Peyer's patch (tissue), 4 donors: Measurements from ENCODE around the gene USP4.
"Not testable (repeated sequence)": the region's sequence is repeated elsewhere in the genome, so short reads cannot be mapped to it uniquely, and the experiment has no call there.

Experiments
- POLR2A ChIP-seq, 2 donors: fragments of 450-650 bp; IDR thresholded peaks; one replicate each; pipeline ENCODE4 v1.5.1; 2017; ENCODE audit warnings: antibody characterized with exemption in 2 of 2, mild to moderate bottlenecking in 2 of 2, moderate library complexity in 2 of 2
- TF ChIP-seq, protein P1 (sequence below), 6 experiments: fragments of 450-650 bp in 4 of 6; fragments of 200-600 bp in 2 of 6; sonication (generic) in 1 of 6; IDR thresholded peaks; one replicate each; pipeline ENCODE4 v1.5.1; 2017 to 2019; ENCODE audit warnings: antibody characterized with exemption in 6 of 6, mild to moderate bottlenecking in 3 of 6, moderate library complexity in 1 of 6

DNA sequence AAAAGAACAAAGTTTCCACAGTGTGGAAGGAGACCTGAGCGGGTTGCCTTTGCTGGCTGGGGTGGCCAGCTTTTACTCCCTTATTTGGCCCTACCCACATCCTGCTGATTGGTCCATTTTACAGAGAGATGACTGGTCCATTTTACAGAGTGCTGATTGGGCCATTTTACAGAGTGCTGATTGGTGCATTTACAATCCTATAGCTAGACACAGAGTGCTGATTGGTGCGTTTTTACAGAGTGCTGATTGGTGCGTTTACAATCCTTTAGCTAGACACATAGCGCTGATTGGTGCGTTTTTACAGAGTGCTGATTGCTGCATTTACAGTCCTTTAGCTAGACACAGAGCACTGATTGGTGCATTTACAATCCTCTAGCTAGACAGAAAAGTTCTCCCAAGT lies 111.0 kb downstream of the USP4 start:
- TF ChIP-seq POLR2A (IDR thresholded peaks at IDR 0.05) = not testable (repeated sequence)
- TF ChIP-seq, protein P1, sequence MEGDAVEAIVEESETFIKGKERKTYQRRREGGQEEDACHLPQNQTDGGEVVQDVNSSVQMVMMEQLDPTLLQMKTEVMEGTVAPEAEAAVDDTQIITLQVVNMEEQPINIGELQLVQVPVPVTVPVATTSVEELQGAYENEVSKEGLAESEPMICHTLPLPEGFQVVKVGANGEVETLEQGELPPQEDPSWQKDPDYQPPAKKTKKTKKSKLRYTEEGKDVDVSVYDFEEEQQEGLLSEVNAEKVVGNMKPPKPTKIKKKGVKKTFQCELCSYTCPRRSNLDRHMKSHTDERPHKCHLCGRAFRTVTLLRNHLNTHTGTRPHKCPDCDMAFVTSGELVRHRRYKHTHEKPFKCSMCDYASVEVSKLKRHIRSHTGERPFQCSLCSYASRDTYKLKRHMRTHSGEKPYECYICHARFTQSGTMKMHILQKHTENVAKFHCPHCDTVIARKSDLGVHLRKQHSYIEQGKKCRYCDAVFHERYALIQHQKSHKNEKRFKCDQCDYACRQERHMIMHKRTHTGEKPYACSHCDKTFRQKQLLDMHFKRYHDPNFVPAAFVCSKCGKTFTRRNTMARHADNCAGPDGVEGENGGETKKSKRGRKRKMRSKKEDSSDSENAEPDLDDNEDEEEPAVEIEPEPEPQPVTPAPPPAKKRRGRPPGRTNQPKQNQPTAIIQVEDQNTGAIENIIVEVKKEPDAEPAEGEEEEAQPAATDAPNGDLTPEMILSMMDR (IDR thresholded peaks at IDR 0.05) = not testable (repeated sequence)
